ENCODE data around the gene WDR27. TPM values are rescaled to one million over a fixed set of nuclear protein-coding genes. Genes with fewer than 3 reads are reported as not detected.
"Not testable (repeated sequence)": the region's sequence is repeated elsewhere in the genome, so short reads cannot be mapped to it uniquely, and the experiment has no call there.

The WDR27 gene
- total RNA-seq, 1 donor from 2014 or later, result 47.6 TPM

GRCh38 chr6:169710009-169710408 lies 8.2 kb upstream of the WDR27 start:
- DNase-seq (ENCODE audit: low spot score), result no peak

GRCh38 chr6:169709293-169709692 lies 7.5 kb upstream of the WDR27 start:
- DNase-seq (ENCODE audit: low spot score), result no peak

GRCh38 chr6:169707772-169708171 lies 5.9 kb upstream of the WDR27 start:
- no peak for DNase-seq (ENCODE audit: low spot score)

- no peak for DNase-seq (ENCODE audit: low spot score)
Measured at GRCh38 chr6:169702840-169703246, 1.0 kb upstream of the WDR27 start.

- no peak for DNase-seq (ENCODE audit: low spot score)
Measured at GRCh38 chr6:169701311-169701953, 397 bp downstream of the WDR27 start.

- DNase-seq (ENCODE audit: low spot score), result no peak
Measured at GRCh38 chr6:169700296-169700695, 1.5 kb downstream of the WDR27 start.

GRCh38 chr6:169697115-169697514 lies 4.7 kb downstream of the WDR27 start:
- DNase-seq (ENCODE audit: low spot score), result not testable (repeated sequence)

GRCh38 chr6:169695131-169695530 lies 6.7 kb downstream of the WDR27 start:
- no peak for DNase-seq (ENCODE audit: low spot score)

- DNase-seq (ENCODE audit: low spot score), result no peak
Measured at GRCh38 chr6:169692516-169692915, 9.3 kb downstream of the WDR27 start.

- no peak for DNase-seq (ENCODE audit: low spot score)
Measured at GRCh38 chr6:169691260-169691659, 10.6 kb downstream of the WDR27 start.

GRCh38 chr6:169689287-169689686 lies 12.5 kb downstream of the WDR27 start:
- DNase-seq (ENCODE audit: low spot score), result no peak

- no peak for DNase-seq (ENCODE audit: low spot score)
Measured at GRCh38 chr6:169685860-169686259, 16.0 kb downstream of the WDR27 start.

- DNase-seq (ENCODE audit: low spot score), result no peak
Measured at GRCh38 chr6:169684056-169684455, 17.8 kb downstream of the WDR27 start.

- no peak for DNase-seq (ENCODE audit: low spot score)
Measured at GRCh38 chr6:169678342-169678741, 23.5 kb downstream of the WDR27 start.

GRCh38 chr6:169677096-169677495 lies 24.7 kb downstream of the WDR27 start:
- no peak for DNase-seq (ENCODE audit: low spot score)

- no peak for DNase-seq (ENCODE audit: low spot score)
Measured at GRCh38 chr6:169675011-169675410, 26.8 kb downstream of the WDR27 start.

- no peak for DNase-seq (ENCODE audit: low spot score)
Measured at GRCh38 chr6:169671563-169671962, 30.3 kb downstream of the WDR27 start.

- DNase-seq (ENCODE audit: low spot score), result no peak
Measured at GRCh38 chr6:169669889-169670288, 31.9 kb downstream of the WDR27 start.

GRCh38 chr6:169669147-169669546 lies 32.7 kb downstream of the WDR27 start:
- DNase-seq (ENCODE audit: low spot score), result no peak

GRCh38 chr6:169668203-169668847 lies 33.5 kb downstream of the WDR27 start:
- DNase-seq (ENCODE audit: low spot score), result no peak

- DNase-seq (ENCODE audit: low spot score), result no peak
Measured at GRCh38 chr6:169667716-169668115, 34.1 kb downstream of the WDR27 start.

GRCh38 chr6:169666441-169666840 lies 35.4 kb downstream of the WDR27 start:
- DNase-seq (ENCODE audit: low spot score), result no peak

- DNase-seq (ENCODE audit: low spot score), result no peak
Measured at GRCh38 chr6:169665289-169665688, 36.5 kb downstream of the WDR27 start.

- no peak for DNase-seq (ENCODE audit: low spot score)
Measured at GRCh38 chr6:169664227-169664626, 37.6 kb downstream of the WDR27 start.

Data from mucosa of gallbladder (tissue), 1 donor.